HL-60/S4 treated with retinoic acid at 250 ng/mL for 4 days and 3 days (cell line): ENCODE results near the gene IQSEC3.
"Not testable (repeated sequence)": the region's sequence is repeated elsewhere in the genome, so short reads cannot be mapped to it uniquely, and the experiment has no call there.

Source experiments
- in situ Hi-C: fragments of 300-500 bp; cut with MboI; formaldehyde crosslinking; loops from 2 replicates; pipeline ENCODE4 v1.7.0; 2022; ENCODE audit warnings: low sequenced_read_pairs

The IQSEC3 gene

DNA sequence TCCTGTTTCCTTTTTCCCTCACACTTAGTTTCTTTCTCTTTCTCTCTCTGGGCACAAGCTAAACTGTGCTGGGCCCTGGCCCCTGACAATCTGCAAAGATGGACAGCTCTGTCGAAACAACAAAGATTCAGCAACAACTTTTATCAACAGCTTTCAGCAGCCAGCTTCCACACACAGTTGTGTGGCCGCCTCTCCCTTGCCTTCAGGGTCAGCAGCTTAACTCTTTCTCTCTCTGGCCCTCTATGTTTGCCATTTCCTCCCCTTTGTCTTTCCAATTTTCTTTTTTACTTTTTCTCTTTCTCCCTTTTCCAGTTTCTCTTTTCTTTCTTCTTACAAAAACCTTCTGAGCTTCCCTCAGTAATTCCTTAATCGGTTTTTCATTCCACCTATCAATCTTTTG, 43.3 kb downstream of the IQSEC3 start:
- in situ Hi-C loops = no loop called here

DNA sequence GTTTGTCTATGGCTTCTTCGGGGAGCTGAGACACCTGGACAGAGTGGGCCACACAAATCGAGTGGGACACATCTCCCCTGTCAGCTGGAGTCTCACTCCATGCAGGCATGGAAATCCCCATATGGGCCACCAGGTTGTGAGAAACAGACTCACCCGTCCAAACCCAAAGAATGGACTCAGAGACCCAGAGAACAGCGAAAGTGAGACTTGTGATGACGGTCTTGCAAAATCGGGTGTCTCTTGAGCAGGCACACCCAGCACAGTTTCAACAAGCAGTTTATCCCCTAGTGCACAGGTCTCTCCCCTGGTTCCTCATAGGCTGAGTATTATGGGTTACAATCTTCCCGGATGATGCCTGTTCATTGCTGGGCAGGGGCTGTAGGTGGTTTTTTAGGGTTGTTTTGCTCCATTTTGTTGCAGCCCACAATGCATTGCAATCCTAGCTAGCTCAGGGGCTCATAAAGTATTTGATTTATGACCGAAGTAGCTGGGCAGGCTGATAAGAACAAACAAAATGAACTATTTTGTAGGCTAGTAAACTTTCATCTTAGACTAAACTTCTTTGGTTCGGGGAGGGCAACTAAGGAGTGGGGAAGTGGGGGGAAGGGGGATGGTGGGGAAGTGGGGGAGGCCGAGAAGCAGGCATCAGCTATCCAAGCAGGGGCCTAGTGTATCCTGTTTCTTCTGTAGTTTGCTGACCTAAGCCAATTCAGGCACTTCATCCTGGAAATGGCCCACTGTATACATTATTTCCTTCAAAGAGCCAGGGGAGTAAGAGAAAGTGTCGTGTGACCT, 45.3 kb downstream of the IQSEC3 start:
- in situ Hi-C loops = no loop called here

DNA sequence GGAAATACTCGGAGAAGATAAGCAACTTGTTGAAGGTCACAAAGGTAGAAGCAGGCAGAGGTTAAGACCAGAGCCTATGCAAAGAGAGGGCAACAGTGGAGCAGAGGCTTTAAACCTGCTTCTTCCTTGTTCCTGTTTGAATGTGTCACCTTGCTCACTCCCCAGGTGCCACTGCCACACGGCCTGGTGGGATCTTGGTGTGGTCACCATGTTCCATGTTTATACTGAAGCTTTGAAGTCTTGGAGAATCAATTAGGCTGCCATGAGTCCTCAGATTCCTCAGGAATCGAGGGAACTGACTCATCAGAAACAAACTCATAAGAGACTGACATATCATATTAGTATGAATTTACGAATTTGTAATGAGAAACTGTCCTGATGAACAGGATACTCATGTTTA, 46.8 kb downstream of the IQSEC3 start:
- in situ Hi-C loops = no loop called here

DNA sequence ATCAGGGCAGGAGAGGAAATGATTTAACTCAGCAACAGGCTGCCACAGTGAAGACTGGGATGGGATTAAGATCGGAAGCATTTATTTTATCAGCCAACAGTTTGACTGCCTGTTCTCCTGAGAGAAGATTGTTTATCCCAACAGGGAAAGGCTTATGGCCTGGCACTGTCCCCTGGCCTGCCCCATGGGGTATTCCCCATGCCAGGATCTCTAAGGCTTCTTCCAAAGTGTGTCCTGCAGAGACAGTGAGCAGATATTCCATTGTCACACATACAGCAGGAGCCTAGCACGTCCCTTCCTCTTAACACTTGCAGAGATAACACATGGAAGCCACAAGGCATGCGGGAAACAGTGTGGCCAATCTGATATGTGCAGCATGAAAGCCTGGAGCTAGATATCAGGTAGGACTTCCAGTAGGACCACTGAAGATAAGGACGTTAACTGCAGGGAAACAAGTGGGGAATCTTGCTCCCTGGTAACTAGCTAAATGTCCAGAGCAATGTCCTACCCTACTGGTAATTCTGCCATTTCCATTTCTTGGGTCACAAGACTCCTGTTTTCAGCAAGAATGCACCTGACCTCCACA, 48.2 kb downstream of the IQSEC3 start:
- in situ Hi-C loops = no loop called here

DNA sequence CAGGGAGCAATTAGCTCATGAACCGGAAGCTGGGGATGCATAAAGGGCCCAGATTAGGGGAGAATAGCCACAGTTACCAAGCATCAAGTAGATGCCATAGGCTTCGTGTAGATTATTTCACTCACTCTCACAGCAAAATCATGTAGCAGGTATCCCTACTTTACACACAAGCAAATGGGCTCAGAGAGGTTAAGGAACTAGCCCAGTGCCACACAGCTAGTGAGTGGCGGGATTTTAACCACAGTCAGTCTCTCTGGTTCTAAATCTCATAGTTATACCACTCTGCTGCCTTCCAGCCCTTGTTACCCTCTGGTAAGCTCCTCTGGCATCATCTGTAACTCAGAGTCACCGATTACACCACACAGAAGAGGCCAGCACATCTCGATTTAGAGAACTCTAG, 49.0 kb downstream of the IQSEC3 start:
- in situ Hi-C loops = no loop called here

DNA sequence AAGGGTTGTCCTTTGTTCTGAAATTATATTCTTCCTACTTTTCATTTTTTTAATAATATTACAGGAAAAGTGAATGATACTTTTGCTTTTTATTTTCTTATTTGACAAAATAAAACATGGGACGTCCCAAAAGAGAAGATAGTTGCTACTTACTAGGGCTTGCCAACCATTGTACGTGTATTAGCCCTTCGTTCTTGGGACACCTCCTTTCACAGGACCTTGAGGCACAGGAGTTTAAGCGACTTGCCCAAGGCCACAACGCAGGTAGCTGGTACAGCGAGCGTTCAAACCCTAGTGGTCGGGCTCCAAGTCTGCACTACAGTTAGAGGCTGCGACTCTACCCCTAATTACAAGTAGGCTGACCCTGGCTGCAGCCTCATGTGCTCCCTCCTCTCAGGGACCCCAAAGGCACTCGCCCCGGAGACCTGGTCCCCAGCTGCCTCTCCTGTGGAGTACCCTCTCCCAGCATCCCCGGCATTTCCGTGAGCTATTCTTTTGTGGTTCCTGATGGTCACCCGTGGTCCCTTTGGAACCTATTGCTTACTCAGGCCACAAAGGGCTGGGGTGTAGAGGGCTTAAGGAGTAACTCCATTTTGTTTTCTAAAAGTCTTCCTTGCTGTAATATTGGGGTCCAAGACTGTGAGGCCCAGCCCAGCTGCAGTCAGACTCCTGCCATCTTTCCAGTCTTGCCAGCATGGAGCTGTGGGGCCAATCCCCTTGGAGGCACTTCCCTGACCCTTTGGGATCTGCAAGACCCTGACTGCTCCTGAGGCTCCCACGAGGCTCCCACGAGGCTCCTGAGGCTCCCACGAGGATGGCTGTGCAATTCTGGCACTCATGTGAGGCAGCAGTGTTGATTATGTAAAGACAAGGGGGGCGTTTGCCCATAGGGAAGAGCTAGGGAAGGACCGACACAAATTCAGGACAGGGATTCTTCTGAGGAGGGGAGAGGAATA, 49.7 kb downstream of the IQSEC3 start:
- in situ Hi-C loops = no loop called here

DNA sequence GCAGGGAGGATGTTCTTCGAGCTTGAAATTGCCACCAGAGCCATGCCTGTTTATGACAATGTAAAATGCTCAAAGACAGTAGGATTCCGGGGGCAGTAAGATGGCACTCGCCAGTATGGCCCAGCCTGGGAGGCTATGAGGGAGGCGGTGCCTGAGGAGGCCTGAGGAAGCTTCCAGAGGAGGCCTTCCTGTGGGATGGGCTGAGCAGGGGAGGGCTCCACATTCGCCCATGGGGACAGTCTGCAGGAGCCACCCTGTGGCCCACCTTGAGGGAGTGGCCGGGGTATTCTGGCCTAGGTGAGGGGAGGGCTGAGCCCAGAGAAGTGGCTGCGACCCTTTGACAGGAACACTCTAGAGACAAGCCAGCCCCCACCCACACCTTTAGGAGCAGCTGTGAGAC, 50.7 kb downstream of the IQSEC3 start:
- in situ Hi-C loops = no loop called here

DNA sequence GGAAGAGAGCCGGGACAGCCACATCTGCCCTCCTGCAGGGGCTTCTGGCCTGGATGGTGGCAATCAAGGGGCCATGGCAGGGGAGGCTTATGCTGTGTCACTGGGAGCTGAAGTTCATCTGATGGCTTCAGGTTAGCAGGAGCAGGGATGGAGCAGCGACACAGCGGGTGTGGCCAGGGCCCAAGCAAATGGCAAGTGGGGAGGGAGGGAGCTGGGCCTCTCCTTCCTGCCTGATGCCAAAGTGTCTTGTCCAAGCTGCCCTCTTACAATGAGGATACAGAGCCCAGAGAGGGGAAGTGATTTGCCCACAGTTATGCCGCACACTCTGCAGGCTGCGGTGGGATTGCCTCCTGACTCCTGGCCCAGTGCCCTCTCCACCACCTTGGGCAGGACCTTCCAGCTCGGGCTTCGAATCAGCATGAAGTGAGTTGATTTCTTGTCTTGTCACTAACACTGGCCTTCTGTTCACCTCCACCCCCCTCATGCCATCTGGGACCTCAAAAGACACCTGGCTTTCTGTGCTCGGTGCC, 51.3 kb downstream of the IQSEC3 start:
- in situ Hi-C loops = no loop called here

DNA sequence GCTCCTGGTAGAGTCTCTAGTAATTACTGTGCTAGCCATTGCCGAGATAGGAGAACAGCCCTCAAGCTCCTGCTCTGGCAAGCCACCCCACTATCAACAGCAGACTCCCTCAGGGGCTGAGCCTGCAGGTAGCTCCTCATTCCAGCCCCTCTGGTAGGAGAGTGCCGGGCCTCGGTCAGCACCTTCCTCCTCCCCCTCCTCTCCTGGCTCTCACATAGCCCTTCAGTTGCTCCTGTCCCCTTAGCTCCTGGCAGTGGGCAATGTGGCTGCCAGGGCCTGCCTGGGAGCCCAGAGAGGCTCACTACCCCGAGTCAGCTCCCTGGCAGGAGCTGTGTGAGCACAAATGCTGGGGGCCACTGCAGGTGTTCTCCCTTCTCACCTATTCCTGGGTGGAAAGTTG, 52.0 kb downstream of the IQSEC3 start:
- in situ Hi-C loops = no loop called here

DNA sequence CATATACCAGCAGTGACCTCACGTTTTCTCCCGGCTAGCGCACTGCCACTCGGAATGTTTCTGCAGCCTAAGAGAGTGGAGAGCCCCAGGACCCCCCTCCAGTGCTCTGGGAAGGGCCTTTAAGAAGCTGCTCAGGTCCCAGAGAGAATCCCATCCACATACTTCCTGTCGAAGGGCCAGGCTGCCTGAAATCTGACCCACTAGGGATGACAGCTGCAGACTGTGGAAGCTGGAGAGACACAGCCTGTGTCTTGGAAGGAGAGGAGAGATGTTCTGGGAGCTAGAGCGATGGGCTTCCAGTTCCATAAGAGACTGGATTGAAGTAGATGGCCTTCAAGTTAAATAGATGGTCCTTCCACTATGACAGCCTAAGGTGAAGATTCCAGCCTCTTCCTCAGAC, 54.4 kb downstream of the IQSEC3 start:
- in situ Hi-C loops = no loop called here

DNA sequence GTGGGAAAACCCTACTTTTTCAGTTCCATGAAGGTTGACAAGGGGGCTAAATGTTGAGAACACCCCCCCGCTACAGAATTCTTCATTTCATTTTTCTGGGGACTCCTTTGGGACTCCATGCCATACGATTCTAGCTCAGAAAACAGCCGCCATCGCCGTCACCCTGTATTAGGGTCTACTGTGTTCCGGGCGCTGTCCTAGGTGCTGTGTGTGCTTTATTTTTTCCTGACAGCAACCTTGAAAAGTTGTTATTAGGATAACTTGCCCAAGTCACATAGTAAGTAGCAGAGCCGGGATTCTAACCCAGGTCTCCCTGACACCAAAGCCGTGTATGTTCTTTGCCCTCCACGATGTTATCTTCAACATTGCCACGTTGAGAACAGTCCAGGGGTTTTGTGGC, 55.1 kb downstream of the IQSEC3 start:
- in situ Hi-C loops = no loop called here

DNA sequence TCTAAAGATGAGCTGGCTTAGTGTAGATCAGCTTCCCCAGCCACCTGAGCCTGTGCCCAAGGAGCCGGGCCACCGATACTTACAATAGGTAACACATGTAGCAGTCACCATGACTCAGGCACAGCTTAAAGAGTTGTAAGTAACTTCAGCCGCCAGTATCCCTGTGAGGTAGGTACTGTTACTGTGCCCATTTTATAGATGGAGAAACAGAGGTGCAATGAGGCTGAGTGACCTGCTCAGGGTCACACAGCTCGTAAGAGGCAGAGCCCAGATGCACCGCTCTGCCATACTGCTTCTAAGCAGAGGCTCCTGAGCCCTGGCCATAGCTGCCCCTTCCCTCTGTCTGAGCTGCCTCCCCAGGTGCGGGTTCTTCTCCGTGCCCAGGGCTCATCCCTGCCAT, 58.5 kb downstream of the IQSEC3 start:
- in situ Hi-C loops = no loop called here

DNA sequence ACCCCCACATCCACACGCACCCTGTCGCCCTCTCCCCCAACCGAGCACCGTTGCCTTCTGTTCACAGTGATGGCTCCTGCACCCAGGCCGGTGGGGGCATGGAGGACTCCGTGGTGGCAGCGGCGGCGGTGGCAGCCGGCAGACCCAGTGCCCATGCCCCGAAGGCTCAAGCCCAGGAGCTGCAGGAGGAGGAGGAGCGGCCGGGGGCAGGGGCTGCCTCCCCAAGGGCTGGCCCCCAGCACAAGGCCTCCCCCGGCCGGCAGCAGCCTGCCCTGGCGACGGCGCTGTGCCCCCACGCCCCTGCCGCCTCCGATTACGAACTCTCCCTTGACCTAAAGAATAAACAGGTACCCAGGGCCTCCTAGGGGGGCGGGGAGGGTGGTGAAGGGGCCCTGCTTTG, 59.0 kb downstream of the IQSEC3 start:
- in situ Hi-C loops = no loop called here

DNA sequence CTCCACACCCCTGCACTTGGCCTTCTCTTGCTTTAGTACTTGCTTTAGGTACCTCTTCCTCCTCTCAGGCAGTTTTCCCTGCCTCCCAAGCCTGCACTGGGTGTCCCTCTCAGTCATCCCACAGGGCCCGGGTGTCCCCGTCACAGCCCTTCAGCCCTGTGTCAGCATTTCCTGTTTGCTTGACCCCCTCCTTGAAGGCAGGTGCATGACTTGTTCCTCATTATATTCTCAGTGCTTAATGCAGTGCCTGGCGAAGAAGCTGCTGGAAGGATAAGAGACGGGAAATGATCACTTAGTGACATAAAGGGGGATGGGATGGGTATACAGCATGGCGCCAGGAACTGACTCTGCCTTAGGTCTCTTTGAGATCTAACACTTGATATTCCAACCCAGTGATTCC, 61.5 kb downstream of the IQSEC3 start:
- in situ Hi-C loops = no loop called here

DNA sequence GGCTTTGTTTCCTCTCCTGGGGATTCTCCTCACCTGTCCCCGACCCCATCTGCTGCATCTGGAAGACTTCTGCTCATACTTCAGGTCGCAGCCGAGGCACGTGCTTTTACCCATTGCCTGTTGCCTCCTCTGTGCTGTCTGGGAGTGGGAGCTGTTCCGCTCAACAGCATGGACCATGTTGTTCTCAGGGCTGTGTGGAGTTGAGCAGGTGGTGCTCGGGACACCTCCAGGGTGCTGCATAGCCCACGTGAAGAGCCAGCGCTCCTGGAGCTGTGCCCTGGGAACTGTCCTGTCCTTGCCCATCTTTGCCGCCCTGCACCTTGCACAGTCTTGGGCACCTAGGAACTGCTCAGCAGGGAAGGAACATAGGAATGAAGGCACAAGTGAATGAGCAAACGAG, 62.4 kb downstream of the IQSEC3 start:
- in situ Hi-C loops = no loop called here

DNA sequence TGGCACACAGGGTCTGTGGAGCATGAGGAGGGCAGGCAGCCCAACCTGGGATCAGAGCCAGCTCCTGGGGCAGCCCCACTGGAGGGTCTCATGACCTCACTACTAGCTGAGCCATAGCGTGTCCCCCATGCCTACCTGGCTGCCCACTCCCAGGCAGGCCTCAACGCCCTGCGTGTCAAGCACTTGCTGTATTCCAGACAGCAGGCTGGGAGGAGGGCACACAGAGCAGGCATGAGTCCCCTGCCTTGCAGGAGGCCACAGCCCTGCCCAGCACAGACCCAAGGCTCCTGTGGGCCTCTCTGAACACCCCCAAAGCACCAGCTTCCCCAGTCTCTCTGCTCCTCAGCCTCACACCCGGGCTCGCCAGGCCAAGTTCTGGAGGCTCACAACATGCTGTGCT, 64.0 kb downstream of the IQSEC3 start:
- in situ Hi-C loops = no loop called here

DNA sequence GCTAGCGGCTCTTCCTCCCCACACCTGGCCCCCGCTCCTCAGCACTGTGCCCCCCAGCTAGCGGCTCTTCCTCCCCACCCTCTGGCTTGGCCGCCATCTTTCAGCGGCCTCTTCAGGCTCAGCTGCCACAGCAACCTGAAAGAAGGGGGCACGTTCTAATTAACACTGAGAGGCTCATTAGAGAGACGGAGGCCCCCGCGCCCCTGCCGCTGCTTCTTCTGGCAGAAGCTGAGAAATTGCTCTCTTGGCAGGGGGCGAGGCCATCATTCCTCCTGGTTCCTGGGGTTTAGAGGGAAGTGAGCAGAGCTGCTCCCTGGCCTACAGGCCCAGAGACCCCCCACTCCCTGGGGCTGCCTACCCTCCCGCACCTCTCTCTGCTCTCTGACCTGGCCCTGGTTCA, 64.4 kb downstream of the IQSEC3 start:
- in situ Hi-C loops = no loop called here

DNA sequence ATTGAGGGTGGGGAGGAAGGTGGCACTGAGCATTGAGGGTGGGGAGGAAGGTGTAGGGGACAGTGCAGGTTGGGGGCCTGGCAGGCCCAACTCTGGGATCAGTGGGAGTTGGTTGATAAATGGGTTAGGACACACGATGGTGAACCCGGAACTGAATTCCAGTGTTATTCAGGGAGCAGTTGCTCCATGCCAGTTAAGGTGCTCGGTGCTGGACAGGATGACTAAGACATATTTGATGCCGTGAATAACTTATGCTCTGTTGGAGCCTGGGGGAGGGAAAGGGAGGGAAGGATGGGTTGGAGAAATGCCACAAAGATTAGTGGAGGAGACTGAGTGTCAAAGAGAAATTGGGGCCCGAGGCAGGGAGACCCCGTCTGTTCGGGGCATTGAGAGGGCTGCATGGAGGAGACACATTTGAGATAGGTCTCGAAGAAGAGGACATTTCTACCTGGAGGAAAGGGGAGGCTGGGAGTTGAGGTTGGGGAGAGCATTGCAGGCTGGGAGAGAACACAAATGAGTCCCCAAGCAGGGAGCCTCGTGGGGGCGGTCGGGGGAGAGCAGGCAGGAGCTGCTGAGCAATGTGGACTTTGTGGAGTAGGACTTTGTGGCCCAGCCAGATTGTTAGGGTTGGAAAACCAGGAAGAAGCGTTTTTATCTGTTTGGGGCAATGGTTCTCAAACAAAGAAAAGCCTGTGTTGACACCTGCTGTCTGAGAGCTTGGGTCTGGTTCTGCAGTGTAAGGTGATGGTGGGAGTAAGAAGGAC, 65.3 kb downstream of the IQSEC3 start:
- in situ Hi-C loops = no loop called here

DNA sequence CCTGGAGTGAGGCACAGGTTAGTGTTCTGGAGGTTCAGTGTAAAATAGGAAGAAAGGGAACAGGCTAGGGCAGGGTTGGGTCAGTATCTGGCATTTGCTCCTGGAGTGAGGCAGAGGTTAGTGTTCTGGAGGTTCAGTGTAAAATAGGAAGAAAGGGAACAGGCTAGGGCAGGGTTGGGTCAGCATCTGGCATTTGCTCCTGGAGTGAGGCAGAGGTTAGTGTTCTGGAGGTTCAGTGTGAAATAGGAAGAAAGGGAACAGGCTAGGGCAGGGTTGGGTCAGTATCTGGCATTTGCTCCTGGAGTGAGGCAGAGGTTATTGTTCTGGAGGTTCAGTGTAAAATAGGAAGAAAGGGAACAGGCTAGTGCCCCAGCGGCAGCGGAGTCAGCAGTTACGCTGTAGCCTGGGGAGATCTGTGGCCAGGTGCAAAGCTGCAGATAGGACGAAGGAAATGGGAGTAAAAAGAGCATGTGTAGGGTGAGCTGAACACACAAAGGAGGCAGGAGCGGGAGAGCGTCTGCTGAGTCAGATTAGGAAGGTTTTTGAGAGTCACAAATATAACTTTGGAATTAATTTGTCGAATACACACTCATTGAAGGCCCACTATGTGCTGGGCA, 67.2 kb downstream of the IQSEC3 start:
- in situ Hi-C loops = not testable (repeated sequence)

DNA sequence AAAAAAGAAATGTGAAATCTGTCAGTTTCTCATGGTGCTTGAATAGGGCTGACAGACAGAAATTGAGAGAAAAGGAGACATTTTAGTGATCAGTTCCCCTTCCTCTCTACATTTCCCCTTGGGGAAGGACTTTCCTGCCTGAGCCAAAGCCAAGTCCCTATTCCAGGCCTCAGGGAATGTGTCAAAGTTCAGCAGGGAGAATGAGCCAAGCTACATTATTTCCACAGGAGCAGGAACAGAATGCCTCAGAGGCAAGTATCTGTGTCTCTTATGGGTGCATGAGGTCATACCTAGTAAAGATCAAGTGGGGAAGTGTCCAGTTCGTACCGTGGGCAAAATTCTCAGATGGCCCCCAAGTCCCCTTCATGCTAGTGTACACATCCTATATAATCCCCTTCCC, 68.6 kb downstream of the IQSEC3 start:
- in situ Hi-C loops = no loop called here
